ENCODE data around the gene VAPA.

GRCh38 chr18:9987931-9988330 is 74.1 kb downstream of the VAPA start:
- TF ChIP-seq, protein P1, sequence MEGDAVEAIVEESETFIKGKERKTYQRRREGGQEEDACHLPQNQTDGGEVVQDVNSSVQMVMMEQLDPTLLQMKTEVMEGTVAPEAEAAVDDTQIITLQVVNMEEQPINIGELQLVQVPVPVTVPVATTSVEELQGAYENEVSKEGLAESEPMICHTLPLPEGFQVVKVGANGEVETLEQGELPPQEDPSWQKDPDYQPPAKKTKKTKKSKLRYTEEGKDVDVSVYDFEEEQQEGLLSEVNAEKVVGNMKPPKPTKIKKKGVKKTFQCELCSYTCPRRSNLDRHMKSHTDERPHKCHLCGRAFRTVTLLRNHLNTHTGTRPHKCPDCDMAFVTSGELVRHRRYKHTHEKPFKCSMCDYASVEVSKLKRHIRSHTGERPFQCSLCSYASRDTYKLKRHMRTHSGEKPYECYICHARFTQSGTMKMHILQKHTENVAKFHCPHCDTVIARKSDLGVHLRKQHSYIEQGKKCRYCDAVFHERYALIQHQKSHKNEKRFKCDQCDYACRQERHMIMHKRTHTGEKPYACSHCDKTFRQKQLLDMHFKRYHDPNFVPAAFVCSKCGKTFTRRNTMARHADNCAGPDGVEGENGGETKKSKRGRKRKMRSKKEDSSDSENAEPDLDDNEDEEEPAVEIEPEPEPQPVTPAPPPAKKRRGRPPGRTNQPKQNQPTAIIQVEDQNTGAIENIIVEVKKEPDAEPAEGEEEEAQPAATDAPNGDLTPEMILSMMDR (conservative IDR thresholded peaks at IDR 0.05 in 1 of 2, IDR thresholded peaks at IDR 0.05 in 1 of 2; ENCODE audit: low read depth in 1 of 2, low read length in 2 of 2), result no peak
- no peak for TF ChIP-seq EZH2 (IDR thresholded peaks at IDR 0.05; ENCODE audit: low read length, missing control alignments)
